KG1 (cell line): ENCODE measurements around the gene TRPM5.

Source experiments
- DNase-seq: peaks from one replicate; lab custom pipeline; 2025; lab: John Stamatoyannopoulos, UW

TRPM5 gene

GRCh38 chr11:2468363-2469235 lies 24.3 kb upstream of the TRPM5 start:
- DNase-seq, result no peak

DNA sequence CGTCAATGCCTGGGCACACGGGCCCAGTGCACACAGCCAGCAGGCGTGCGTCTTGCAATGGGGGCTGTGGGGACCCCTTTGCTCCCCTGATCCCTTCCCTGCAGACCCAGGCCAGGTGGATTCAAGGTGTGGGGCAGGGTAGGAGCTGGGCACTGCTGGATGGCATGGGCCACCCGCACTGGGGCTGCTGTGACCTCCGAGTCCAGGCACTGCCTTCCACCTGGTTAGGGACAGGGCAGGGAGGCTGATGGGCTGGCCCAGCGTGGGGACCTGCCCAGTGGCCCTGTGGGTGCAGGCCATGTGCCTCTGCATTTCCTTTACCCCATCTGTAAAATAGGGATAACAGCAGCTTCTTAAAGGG lies 23.4 kb upstream of the TRPM5 start:
- no peak for DNase-seq

- DNase-seq, result peak; percentile 11
Observed at GRCh38 chr11:2466869-2467694, 22.8 kb upstream of the TRPM5 start.

DNA sequence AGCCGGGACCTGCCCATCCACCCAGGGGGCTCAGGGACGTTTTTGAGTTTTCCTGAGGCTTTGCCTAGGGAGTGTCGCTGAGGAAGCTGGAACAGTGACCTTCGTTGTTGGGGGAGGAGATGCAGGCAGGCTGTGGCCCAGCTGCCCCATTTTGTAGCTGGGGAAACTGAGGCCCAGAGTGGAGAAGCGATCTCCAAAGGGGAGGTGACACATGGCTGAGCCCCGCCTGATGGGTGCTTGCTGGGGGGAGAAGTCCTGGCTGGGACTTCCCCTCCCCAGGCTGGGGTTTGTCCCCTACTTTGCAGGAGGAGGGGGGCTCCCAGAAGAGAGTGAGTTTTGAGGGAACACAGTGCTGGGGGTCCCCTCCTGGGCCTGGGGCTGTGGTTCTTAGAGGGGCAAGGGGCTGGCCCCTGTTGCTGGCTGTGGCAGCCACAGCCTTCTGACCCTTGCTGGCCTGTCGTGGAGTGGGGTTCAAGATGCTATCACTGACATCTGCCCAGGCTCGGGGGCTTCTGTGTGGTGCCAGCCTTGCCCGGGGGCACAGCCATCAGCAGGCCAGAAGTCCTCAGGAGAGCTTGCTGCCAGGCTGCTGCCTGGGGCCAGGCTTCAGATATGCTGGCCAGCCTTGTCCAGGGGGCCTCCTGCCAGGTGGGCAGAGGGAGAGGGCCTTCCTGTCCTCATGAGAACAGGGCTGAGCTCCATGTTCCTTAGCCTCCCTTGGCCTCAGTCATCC lies 21.9 kb upstream of the TRPM5 start:
- no peak for DNase-seq

- DNase-seq, result no peak
Observed at GRCh38 chr11:2465202-2466068, 21.1 kb upstream of the TRPM5 start.

DNA sequence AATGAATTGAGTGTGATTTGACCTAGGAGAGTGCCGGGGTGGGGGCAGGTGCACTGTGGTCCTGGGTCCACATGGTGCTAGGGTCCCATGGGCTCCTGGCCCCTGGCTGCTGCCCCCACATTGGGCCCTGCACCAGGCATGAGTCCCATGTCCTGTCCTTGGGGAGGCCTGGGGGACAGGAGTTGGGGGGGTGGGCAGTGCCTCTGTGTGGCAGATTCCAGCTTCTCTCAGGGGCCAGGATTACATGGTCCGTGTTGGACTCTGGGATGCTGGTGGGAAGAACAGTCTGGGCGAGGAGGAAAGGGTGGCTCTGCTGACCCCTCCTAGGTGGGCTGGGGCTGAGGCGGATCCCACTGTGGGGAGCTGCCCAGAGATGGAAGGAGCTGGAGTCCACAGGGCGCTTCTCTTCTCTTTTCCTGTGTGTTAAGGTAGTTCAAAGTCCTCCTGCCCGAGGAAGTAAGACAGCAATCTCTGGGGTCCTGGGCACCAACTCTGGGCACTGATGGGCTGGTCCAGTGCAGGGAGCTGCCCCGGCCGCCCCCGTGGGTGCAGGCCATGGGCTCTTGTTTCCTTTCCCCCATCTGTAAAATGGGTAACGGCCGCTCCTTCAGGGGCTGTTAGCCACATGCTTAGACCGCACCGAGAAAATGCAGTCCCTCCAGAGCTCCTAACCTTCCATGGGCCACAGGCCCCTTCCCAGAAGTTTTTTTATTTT lies 20.3 kb upstream of the TRPM5 start:
- no peak for DNase-seq

DNA sequence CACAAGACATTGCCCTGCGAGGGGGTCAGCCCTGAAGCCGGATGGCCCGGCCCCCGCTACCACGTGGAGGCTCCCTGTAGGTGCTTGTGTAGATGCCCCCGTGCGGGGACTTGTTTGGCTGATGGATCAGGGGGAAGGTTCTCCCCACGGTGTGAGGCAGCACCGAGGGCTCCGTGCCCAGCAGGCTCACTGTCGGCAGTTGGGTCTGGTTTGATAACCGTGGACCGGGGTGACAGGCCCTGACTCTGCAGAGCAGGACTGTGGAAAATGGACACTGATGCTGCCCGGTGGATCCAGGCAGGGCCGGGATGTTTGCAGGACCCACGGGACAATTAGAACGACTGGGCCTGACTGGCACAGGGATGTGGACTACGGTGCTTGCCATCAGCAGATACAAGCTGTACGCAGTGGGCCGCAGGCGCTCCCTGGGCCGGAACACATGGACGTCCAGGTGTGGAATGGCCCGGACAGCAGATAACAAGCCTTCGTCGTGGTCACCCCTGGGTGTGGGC lies 19.5 kb upstream of the TRPM5 start:
- no peak for DNase-seq

GRCh38 chr11:2462986-2463765 lies 18.9 kb upstream of the TRPM5 start:
- DNase-seq, result no peak

DNA sequence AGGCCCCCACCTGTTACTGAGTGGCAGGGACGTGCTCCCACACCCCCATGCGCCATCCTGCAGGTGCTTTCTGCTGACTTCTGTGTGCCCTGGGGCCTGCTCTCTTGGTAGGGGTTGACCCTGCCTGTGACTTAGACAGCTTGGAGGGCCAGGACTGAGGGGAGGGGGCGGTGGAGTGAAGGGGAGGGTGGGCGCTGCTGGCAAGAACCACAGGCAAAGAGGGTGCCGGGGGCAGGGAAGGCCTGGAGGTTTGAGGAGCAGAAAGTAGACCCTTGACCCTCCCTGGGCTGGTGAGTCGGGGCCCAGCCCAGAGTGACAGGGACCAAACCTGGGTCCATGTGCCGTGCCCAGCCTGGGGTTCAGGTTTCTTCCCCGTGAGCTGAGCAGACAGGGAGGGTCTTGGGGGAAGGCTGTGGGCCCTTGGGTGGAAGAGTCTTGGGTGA lies 18.2 kb upstream of the TRPM5 start:
- DNase-seq, result no peak

- no peak for DNase-seq
Observed at GRCh38 chr11:2461956-2462542, 17.7 kb upstream of the TRPM5 start.

DNA sequence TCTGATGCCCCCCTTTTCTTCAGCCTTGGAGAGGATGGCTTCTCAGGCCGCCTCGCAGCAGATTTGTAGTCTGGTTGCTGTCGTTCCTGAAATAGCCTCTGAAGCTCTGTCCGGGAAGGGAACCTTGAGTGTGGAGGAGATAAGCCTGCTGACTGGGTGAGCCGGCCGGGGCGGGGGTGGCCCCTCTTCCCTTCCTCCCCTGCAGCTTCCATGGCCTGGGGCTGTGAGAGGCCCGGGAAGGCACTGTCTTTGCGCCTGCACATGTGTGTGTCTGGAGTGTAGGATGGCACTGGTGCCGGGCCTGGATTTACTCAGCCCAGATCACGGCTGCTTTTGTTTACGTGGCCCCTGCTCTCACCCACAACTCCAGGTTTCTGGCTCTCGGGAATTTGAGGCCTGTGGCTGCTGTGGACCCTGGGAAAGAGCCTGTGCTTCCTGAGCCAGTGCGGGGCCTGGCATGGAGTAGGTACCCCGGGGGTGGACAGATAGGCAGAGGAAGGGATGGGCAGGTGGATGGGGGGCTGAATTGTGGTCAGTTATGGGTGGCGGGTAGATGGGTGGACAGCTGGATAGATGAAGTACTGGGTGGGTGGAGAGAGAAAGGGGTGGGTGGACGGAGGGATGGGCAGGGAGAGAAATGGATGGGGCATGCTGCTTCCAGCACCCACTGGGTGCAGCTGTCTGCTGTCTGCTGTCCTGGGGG lies 17.1 kb upstream of the TRPM5 start:
- no peak for DNase-seq

- DNase-seq, result no peak
Observed at GRCh38 chr11:2460540-2461252, 16.4 kb upstream of the TRPM5 start.

DNA sequence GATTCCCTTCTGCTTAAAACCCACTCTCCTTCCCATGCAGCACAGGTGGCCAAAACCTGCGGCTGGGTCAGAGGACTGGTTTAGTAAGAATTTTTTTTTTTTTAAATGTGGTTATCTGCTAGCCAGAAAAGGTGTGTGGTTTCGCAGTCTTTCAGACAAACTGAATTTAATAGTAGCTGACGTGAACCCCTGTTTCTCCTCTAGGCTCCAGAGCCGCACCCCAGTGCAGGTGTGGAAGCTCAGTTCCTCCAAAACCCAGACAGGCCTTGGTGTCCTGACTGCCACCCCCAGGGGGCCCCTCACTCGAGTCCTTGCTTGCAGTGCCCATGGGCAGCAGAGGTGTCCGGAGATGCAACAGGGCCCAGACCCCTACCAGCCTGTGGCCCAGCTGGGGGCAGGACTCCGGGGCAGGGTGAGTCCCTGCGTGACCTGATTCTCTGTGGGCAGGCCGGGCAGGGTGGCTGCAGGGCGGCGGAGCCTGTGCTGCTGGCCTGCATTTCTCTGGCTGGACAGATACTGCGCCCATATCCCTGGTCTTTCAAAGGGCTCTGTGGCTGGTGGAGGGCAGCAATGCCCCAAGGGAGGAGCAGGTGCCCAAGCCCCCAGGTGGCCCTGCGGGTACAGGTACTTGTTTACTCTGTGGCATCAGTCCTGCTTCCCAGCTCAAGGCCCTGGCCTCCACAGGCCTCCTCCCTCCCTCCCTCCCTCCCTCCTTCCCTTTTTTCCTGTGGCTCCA lies 15.7 kb upstream of the TRPM5 start:
- DNase-seq, result no peak

DNA sequence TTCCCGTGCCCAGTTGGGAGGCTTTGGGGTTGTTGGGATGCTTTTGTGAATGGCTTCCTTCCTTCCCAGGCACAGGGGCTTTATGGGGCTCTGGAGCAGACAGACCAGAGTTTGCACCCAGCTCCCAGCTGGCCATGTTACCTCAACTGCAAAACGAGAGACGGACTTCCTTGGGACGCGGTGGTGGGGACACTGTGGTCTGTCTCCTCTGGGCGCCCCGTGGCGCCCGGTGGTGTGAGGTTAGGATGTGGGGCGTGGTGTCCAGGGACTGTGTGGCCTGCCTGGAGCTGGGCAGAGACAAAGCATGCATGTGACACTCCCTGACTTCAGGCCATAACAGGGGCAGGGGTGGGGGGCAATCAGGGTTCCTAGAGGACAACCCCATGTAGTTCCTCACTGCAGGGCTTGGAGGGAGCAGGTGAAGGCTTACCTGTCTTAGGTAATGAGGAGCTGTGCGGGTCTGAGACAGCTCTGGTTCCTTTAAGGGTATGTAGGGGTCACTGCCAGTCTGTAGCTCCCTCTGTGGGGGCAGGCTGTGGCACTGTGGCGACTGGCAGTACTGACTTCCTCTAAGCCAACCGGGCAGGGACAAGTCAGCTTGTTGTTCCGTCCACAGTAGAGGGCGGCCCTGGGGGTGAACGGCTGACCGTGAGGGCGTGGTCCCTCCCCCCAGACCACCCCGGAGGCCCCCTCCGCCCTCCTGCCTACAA lies 14.9 kb upstream of the TRPM5 start:
- no peak for DNase-seq

- no peak for DNase-seq
Observed at GRCh38 chr11:2458321-2458720, 14.0 kb upstream of the TRPM5 start.

- DNase-seq, result no peak
Observed at GRCh38 chr11:2453436-2453835, 9.1 kb upstream of the TRPM5 start.
